Upper lobe of left lung (tissue), 4 donors: ENCODE data around the gene TENM4.

Experiments
- CTCF ChIP-seq, 6 experiments: fragments of 450-650 bp in 4 of 6; fragments of 200-600 bp in 2 of 6; sonication (generic) in 2 of 6; IDR thresholded peaks; one replicate each; pipeline ENCODE4 v1.5.1; 2016 to 2019; ENCODE audit warnings: antibody characterized with exemption in 6 of 6
- EP300 ChIP-seq, 4 donors: sonication (generic); formaldehyde crosslinking; IDR thresholded peaks; one replicate each; pipeline ENCODE4 v1.5.1; 2017; ENCODE audit warnings: antibody characterized with exemption in 4 of 4, control low read depth in 2 of 4
- POLR2A ChIP-seq, 4 donors: fragments of 450-650 bp; IDR thresholded peaks; one replicate each; pipeline ENCODE4 v1.5.1; 2016 to 2017; ENCODE audit warnings: antibody characterized with exemption in 4 of 4, mild to moderate bottlenecking in 2 of 4
- POLR2AphosphoS5 ChIP-seq, 2 donors: sonication (generic); formaldehyde crosslinking; IDR thresholded peaks; one replicate each; pipeline ENCODE4 v1.5.1; 2017; ENCODE audit warnings: antibody characterized with exemption in 2 of 2

- TF ChIP-seq CTCF (IDR thresholded peaks at IDR 0.05) (no peak), POLR2AphosphoS5 (IDR thresholded peaks at IDR 0.05) (no peak), POLR2A (IDR thresholded peaks at IDR 0.05) (no peak), EP300 (IDR thresholded peaks at IDR 0.05) (no peak)
These were observed 654.7 kb downstream of the TENM4 start for GRCh38 chr11:78786086-78786485.
